Loucy (cell line): Measurements from ENCODE around the gene KIR3DL1.
"Not testable (repeated sequence)": the region's sequence is repeated elsewhere in the genome, so short reads cannot be mapped to it uniquely, and the experiment has no call there.

Source experiments
- H2AFZ ChIP-seq: fragments of 200-600 bp; sonication (generic); 2 replicates; pipeline ENCODE4 v1.6.0; 2016; ENCODE audit warnings: antibody characterized with exemption, mild to moderate bottlenecking, low read length, moderate library complexity
- H3F3A ChIP-seq: fragments of 200-600 bp; 2 replicates; pipeline ENCODE4 v1.6.0; 2016; ENCODE audit warnings: antibody characterized with exemption, low read depth, mild to moderate bottlenecking
- H3K27me3 ChIP-seq: fragments of 200-600 bp; sonication (generic); 2 replicates; pipeline ENCODE4 v1.6.1; 2014; ENCODE audit warnings: low read length, mild to moderate bottlenecking; ENCODE audit not compliant: insufficient read depth, poor library complexity, severe bottlenecking
- H3K36me3 ChIP-seq: fragments of 200-600 bp; sonication (generic); 2 replicates; pipeline ENCODE4 v1.6.1; 2016; ENCODE audit warnings: low read length; ENCODE audit not compliant: insufficient read depth
- H3K4me1 ChIP-seq: fragments of 200-600 bp; sonication (generic); 2 replicates; pipeline ENCODE4 v1.5.1; 2014; ENCODE audit warnings: low read length, mild to moderate bottlenecking; ENCODE audit not compliant: insufficient read depth, poor library complexity, severe bottlenecking
- H3K4me2 ChIP-seq: fragments of 200-600 bp; sonication (generic); 2 replicates; pipeline ENCODE4 v1.6.0; 2014; ENCODE audit warnings: antibody characterized with exemption, low read length, low read depth, mild to moderate bottlenecking; ENCODE audit not compliant: poor library complexity, severe bottlenecking
- H3K4me3 ChIP-seq: fragments of 200-600 bp; sonication (generic); 2 replicates; pipeline ENCODE4 v1.5.1; 2014; ENCODE audit warnings: low read length, mild to moderate bottlenecking, mixed read lengths; ENCODE audit not compliant: poor library complexity, severe bottlenecking
- H3K79me2 ChIP-seq: fragments of 200-600 bp; sonication (generic); 2 replicates; pipeline ENCODE4 v1.6.1; 2014; ENCODE audit warnings: low read length; ENCODE audit not compliant: insufficient read depth
- H3K9ac ChIP-seq: fragments of 200-600 bp; sonication (generic); 2 replicates; pipeline ENCODE4 v1.6.0; 2014; ENCODE audit warnings: mild to moderate bottlenecking, low read depth, low read length, moderate library complexity; ENCODE audit not compliant: poor library complexity, severe bottlenecking
- H3K9me2 ChIP-seq: fragments of 200-600 bp; sonication (generic); replicated peaks from 2 replicates; pipeline ENCODE4 v1.6.1; 2016; ENCODE audit warnings: low read depth, low read length, mixed read lengths
- H3K9me3 ChIP-seq: fragments of 200-600 bp; sonication (generic); 2 replicates; pipeline ENCODE4 v1.6.1; 2014; ENCODE audit warnings: mild to moderate bottlenecking, antibody characterized with exemption, low read length, low read depth; ENCODE audit not compliant: insufficient read depth
- H4K20me1 ChIP-seq: fragments of 200-600 bp; sonication (generic); 2 replicates; pipeline ENCODE4 v1.6.0; 2014; ENCODE audit warnings: antibody characterized with exemption, low read length, mild to moderate bottlenecking; ENCODE audit not compliant: insufficient read depth, poor library complexity, severe bottlenecking

The KIR3DL1 gene

GRCh38 chr19:54816251-54816650 is at the start of gene KIR3DL1:
Gene KIR3DL1 (plus strand): TSS chr19:54816468.
- not testable (repeated sequence) for H4K20me1 ChIP-seq, H3K79me2 ChIP-seq, H3K27me3 ChIP-seq, H3K4me2 ChIP-seq, H3K36me3 ChIP-seq, H3K4me3 ChIP-seq, H3K9me3 ChIP-seq, H3K9ac ChIP-seq, H3F3A ChIP-seq, H3K4me1 ChIP-seq, H3K9me2 ChIP-seq, H2AFZ ChIP-seq

GRCh38 chr19:54769646-54770045 is 46.6 kb upstream of the KIR3DL1 start, which contains the start of gene KIR2DL1:
Gene KIR2DL1 (plus strand): TSS chr19:54769793. CDS start chr19:54769851, 58 bp downstream.
- H3K4me3 ChIP-seq, H3K79me2 ChIP-seq, H3K9me2 ChIP-seq, H3F3A ChIP-seq, H2AFZ ChIP-seq, H3K4me2 ChIP-seq, H3K4me1 ChIP-seq, H3K36me3 ChIP-seq, H4K20me1 ChIP-seq, H3K27me3 ChIP-seq, H3K9ac ChIP-seq, H3K9me3 ChIP-seq: not testable (repeated sequence)

GRCh38 chr19:54770511-54770910 is 45.8 kb upstream of the KIR3DL1 start:
- H4K20me1 ChIP-seq, H3K4me3 ChIP-seq, H3K4me1 ChIP-seq, H3F3A ChIP-seq, H2AFZ ChIP-seq, H3K9me2 ChIP-seq, H3K9me3 ChIP-seq, H3K27me3 ChIP-seq, H3K36me3 ChIP-seq, H3K4me2 ChIP-seq, H3K79me2 ChIP-seq, H3K9ac ChIP-seq: not testable (repeated sequence)

- H3K9me3 ChIP-seq, H3K4me3 ChIP-seq, H3F3A ChIP-seq, H2AFZ ChIP-seq, H3K36me3 ChIP-seq, H3K4me2 ChIP-seq, H3K9me2 ChIP-seq, H3K79me2 ChIP-seq, H3K9ac ChIP-seq, H3K4me1 ChIP-seq, H3K27me3 ChIP-seq, H4K20me1 ChIP-seq: not testable (repeated sequence)
Measured at GRCh38 chr19:54771018-54771960, 45.0 kb upstream of the KIR3DL1 start.

- H2AFZ ChIP-seq, H3F3A ChIP-seq, H3K4me1 ChIP-seq, H3K9me3 ChIP-seq, H3K4me3 ChIP-seq, H3K9me2 ChIP-seq, H4K20me1 ChIP-seq, H3K27me3 ChIP-seq, H3K79me2 ChIP-seq, H3K4me2 ChIP-seq, H3K36me3 ChIP-seq, H3K9ac ChIP-seq: not testable (repeated sequence)
Measured at GRCh38 chr19:54772666-54773065, 43.6 kb upstream of the KIR3DL1 start.

DNA sequence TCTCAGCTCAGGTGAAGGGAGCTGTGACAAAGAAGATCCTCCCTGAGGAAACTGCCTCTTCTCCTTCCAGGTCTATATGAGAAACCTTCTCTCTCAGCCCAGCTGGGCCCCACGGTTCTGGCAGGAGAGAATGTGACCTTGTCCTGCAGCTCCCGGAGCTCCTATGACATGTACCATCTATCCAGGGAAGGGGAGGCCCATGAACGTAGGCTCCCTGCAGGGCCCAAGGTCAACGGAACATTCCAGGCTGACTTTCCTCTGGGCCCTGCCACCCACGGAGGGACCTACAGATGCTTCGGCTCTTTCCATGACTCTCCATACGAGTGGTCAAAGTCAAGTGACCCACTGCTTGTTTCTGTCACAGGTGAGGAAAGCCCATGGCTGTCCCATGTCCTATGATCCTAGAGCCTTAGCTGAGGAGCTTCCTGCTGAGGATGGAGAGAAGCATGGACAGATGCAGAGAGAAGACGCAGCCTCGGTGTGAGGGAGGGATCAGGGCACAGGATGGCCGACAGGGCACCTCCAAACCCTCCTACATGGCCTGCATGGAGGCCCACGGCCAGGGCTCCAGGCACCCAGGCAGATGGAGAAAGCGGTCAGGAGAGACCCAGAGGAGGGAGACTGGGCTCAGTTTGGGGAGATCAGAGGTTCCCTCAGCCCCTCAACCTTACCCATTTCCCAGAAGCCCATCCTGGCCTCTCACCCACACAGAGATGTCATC is 41.0 kb upstream of the KIR3DL1 start:
- not testable (repeated sequence) for H3K36me3 ChIP-seq, H3K4me1 ChIP-seq, H3K9me3 ChIP-seq, H4K20me1 ChIP-seq, H3F3A ChIP-seq, H3K4me2 ChIP-seq, H3K79me2 ChIP-seq, H3K9ac ChIP-seq, H3K27me3 ChIP-seq, H2AFZ ChIP-seq, H3K4me3 ChIP-seq, H3K9me2 ChIP-seq

GRCh38 chr19:54775830-54776229 is 40.4 kb upstream of the KIR3DL1 start:
- not testable (repeated sequence) for H3K4me2 ChIP-seq, H3K27me3 ChIP-seq, H3K9me2 ChIP-seq, H3K4me1 ChIP-seq, H2AFZ ChIP-seq, H4K20me1 ChIP-seq, H3K4me3 ChIP-seq, H3K79me2 ChIP-seq, H3F3A ChIP-seq, H3K9ac ChIP-seq, H3K36me3 ChIP-seq, H3K9me3 ChIP-seq
